Measurements from ENCODE around the gene MACROD2.

MACROD2 gene

DNA sequence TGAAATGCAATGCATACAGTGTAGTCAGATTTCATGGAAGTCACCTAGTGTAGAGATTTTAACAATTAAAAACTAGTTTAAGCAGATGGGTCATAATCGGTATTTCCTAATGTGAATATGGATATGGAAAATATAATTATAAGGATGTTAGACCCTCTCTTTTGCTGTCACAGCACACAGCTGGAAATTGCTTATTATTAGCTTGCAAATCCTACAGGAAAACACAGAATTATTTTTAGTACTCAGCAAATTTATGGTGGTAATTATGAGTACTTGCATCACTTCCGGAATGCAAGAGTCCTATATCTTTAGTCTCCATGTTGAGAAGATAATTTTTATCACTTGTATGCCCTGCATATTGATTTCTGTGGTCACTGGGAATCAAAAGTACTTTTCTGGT is 1584.4 kb downstream of the MACROD2 start:
- TF ChIP-seq, protein P1, sequence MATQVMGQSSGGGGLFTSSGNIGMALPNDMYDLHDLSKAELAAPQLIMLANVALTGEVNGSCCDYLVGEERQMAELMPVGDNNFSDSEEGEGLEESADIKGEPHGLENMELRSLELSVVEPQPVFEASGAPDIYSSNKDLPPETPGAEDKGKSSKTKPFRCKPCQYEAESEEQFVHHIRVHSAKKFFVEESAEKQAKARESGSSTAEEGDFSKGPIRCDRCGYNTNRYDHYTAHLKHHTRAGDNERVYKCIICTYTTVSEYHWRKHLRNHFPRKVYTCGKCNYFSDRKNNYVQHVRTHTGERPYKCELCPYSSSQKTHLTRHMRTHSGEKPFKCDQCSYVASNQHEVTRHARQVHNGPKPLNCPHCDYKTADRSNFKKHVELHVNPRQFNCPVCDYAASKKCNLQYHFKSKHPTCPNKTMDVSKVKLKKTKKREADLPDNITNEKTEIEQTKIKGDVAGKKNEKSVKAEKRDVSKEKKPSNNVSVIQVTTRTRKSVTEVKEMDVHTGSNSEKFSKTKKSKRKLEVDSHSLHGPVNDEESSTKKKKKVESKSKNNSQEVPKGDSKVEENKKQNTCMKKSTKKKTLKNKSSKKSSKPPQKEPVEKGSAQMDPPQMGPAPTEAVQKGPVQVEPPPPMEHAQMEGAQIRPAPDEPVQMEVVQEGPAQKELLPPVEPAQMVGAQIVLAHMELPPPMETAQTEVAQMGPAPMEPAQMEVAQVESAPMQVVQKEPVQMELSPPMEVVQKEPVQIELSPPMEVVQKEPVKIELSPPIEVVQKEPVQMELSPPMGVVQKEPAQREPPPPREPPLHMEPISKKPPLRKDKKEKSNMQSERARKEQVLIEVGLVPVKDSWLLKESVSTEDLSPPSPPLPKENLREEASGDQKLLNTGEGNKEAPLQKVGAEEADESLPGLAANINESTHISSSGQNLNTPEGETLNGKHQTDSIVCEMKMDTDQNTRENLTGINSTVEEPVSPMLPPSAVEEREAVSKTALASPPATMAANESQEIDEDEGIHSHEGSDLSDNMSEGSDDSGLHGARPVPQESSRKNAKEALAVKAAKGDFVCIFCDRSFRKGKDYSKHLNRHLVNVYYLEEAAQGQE (IDR thresholded peaks at IDR 0.05; ENCODE audit: insufficient read depth in 1 of 2, low read depth in 2 of 2, low read length in 2 of 2): no peak
- TF ChIP-seq SIN3A (IDR thresholded peaks at IDR 0.05; ENCODE audit: borderline replicate concordance, insufficient read depth, low read length) (no peak), TAF1 (IDR thresholded peaks at IDR 0.05; ENCODE audit: borderline replicate concordance, insufficient read depth, low read length) (no peak), FOXP2 (optimal IDR thresholded peaks at IDR 0.05; ENCODE audit: borderline replicate concordance, extremely low read depth, extremely low read length, insufficient read depth) (no peak), POLR2AphosphoS5 (IDR thresholded peaks at IDR 0.05; ENCODE audit: low read depth, low read length) (no peak)

DNA sequence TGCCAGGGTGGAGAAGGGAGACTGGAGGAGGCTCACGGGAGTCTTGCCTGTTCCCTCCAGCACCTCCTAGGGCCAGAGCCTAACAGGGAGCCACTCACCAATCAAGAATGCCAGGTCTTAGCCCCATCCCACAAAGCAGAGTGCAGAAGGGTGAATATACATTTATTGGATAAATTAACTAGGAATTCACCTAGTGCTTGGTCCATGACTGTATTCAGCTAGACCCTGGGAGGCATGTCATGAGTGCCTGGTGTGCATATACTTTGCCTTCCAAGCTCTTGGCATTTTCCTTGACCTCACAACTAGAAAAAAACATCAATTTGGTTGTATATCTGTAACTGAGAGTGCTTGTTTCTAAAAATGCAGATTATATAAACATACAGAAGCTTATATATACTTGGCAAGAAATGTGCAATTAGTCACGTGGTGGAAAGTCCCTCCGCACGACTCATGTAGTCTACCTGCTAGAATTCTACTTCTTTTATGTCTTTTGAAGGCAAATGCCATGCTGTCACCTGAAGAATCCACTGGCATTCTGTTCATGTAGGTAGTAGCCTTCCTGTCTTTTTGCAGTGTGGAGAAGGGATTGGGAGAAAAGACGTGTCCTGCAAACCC is 1586.9 kb downstream of the MACROD2 start:
- TF ChIP-seq TAF1 (IDR thresholded peaks at IDR 0.05; ENCODE audit: borderline replicate concordance, insufficient read depth, low read length) (no peak), FOXP2 (optimal IDR thresholded peaks at IDR 0.05; ENCODE audit: borderline replicate concordance, extremely low read depth, extremely low read length, insufficient read depth) (no peak)

DNA sequence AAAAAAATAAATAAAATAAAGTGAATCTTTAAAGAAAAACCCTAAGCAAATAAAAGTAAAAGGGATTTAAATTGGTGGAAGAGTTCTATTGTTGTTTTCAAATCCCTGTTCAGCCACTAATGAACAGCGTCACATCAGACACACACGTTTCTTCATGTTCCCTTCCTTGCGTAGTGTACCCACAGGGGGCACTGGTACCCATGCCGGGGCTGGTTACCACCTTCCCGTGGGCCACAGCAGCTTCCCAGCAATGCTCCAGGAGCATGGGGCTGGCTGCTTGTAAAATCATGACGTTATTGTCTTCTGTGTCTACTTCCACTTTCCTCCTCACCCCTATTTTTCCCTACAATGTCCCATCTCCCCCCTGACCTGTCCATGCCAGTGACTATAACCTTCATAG is 1589.2 kb downstream of the MACROD2 start:
- no peak for TF ChIP-seq TAF1 (IDR thresholded peaks at IDR 0.05; ENCODE audit: borderline replicate concordance, insufficient read depth, low read length)

DNA sequence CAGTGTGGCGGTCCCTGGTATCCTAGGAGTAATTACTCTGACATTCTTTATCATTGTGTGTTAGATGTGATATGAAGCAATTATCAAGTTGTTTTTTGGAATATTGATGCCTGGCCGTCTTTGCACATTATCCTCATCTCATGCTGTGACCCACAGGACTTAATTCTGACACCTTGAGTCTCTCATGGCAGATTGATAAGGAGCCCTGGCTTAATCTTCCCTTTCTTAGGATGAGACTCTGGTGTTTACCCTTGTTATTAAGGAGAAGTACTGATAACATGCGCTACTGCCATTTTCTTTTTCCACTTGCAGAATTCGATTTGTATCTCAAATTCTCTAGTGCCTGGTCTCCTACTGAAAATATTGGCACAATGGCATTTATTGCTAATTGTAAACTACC is 1597.8 kb downstream of the MACROD2 start:
- no peak for TF ChIP-seq SIN3A (IDR thresholded peaks at IDR 0.05; ENCODE audit: borderline replicate concordance, insufficient read depth, low read length)
- no peak for TF ChIP-seq POLR2AphosphoS5 (IDR thresholded peaks at IDR 0.05; ENCODE audit: low read depth, low read length)
- TF ChIP-seq, protein P1 (IDR thresholded peaks at IDR 0.05; ENCODE audit: insufficient read depth in 1 of 2, low read depth in 2 of 2, low read length in 2 of 2): no peak
- no peak for TF ChIP-seq FOXP2 (optimal IDR thresholded peaks at IDR 0.05; ENCODE audit: borderline replicate concordance, extremely low read depth, extremely low read length, insufficient read depth)
- TF ChIP-seq TAF1 (IDR thresholded peaks at IDR 0.05; ENCODE audit: borderline replicate concordance, insufficient read depth, low read length): no peak

DNA sequence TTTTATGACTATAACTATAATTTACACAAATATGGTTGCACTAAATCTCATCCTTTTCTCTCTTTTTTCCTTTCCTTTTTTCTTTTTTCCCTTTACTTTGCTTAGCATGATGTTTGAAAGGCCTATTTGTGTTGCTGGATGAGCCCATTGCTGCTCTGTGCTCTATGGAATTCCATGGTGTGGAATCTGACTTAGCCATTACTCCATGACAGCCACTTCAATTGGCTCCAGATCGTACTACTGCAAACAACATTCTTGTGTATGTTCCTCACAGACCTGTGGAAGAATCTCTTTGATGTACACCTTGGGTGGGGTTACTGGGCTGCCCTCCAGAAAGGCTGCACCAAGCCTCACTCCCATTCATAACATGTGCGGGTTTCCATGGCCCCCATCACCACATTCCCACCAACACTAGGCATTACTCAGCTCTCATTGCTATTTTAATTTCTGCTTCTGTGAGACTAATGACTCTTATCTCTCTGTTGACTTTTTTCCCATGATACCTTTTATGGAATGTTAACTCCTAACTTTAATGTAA is 1598.9 kb downstream of the MACROD2 start:
- TF ChIP-seq SIN3A (IDR thresholded peaks at IDR 0.05; ENCODE audit: borderline replicate concordance, insufficient read depth, low read length): no peak
- no peak for TF ChIP-seq FOXP2 (optimal IDR thresholded peaks at IDR 0.05; ENCODE audit: borderline replicate concordance, extremely low read depth, extremely low read length, insufficient read depth)
- TF ChIP-seq, protein P1 (IDR thresholded peaks at IDR 0.05; ENCODE audit: insufficient read depth in 1 of 2, low read depth in 2 of 2, low read length in 2 of 2): no peak
- no peak for TF ChIP-seq TAF1 (IDR thresholded peaks at IDR 0.05; ENCODE audit: borderline replicate concordance, insufficient read depth, low read length)
- TF ChIP-seq POLR2AphosphoS5 (IDR thresholded peaks at IDR 0.05; ENCODE audit: low read depth, low read length): no peak

DNA sequence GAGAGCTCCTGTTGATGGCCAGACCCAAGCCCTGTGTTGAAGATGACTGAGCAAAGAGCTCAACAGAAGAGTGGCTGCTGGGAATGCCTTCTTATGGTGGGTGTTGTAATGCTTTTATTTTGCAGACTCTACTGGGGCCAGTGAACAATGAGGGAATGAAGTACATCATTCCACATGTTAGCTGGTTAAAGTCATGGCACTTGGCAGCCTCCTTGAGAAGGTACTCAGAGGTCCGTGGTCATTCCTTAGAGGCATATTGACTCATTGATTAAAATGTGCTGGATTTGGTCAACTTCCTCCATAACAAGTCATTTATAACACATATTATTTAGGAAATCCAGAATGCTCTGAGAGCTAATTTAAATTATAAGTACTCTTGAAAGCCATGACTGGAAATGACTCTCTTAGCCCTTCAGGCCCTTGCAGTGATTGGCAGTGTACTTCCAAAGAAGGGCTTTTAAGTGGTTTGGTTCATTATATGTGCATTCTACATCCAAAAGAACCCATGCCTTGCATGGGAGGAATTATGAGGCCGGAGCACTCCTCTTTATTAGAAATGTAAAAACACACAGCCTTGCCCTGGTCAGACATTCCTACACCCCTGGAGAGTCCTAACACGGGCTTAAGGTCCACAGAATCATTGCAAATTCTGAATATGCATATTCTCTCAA is 1601.0 kb downstream of the MACROD2 start:
- TF ChIP-seq, protein P1 (IDR thresholded peaks at IDR 0.05; ENCODE audit: insufficient read depth in 1 of 2, low read depth in 2 of 2, low read length in 2 of 2): no peak
- TF ChIP-seq POLR2AphosphoS5 (IDR thresholded peaks at IDR 0.05; ENCODE audit: low read depth, low read length): no peak
- no peak for TF ChIP-seq SIN3A (IDR thresholded peaks at IDR 0.05; ENCODE audit: borderline replicate concordance, insufficient read depth, low read length)
- no peak for TF ChIP-seq FOXP2 (optimal IDR thresholded peaks at IDR 0.05; ENCODE audit: borderline replicate concordance, extremely low read depth, extremely low read length, insufficient read depth)
- no peak for TF ChIP-seq TAF1 (IDR thresholded peaks at IDR 0.05; ENCODE audit: borderline replicate concordance, insufficient read depth, low read length)
